HepG2 (cell line): ENCODE measurements around the gene SLC38A3. TPM values are rescaled to one million over a fixed set of nuclear protein-coding genes. Genes with fewer than 3 reads are reported as not detected.

ENCODE experiments used
- GATAD1 ChIP-seq: IDR thresholded peaks from 2 replicates; pipeline ENCODE4 v1.6.1; 2016; ENCODE audit warnings: missing genetic modification reagents, missing compliant biosample characterization
- HOXA7 ChIP-seq: sonication (generic); formaldehyde crosslinking; IDR thresholded peaks from 2 replicates; pipeline ENCODE4 v1.8.1; 2022; ENCODE audit warnings: mild to moderate bottlenecking, missing genetic modification reagents, moderate library complexity
- JDP2 ChIP-seq: sonication (generic); formaldehyde crosslinking; IDR thresholded peaks from 2 replicates; pipeline ENCODE4 v1.8.1; 2022; ENCODE audit warnings: missing genetic modification reagents, borderline replicate concordance
- KLF6 ChIP-seq: IDR thresholded peaks from 2 replicates; pipeline ENCODE4 v1.8.0; 2016; ENCODE audit warnings: missing biosample characterization, missing genetic modification reagents
- MTA1 ChIP-seq: sonication (generic); formaldehyde crosslinking; IDR thresholded peaks from 2 replicates; pipeline ENCODE4 v1.4.0; 2020; ENCODE audit warnings: missing genetic modification reagents, mild to moderate bottlenecking, borderline replicate concordance
- NR0B2 ChIP-seq: sonication (generic); formaldehyde crosslinking; IDR thresholded peaks from 2 replicates; pipeline ENCODE4 v1.4.0; 2020; ENCODE audit warnings: mild to moderate bottlenecking, missing genetic modification reagents
- PBX2 ChIP-seq: IDR thresholded peaks from 2 replicates; pipeline ENCODE4 v1.6.1; 2016; ENCODE audit warnings: control low read depth
- PHB2 ChIP-seq: fragments of 450-650 bp; IDR thresholded peaks from 2 replicates; pipeline ENCODE4 v1.6.1; 2018; ENCODE audit not compliant: partially characterized antibody
- PLRG1 ChIP-seq: fragments of 450-650 bp; conservative IDR thresholded peaks from 2 replicates; pipeline ENCODE4 v1.6.1; 2016
- RBFOX2 ChIP-seq: fragments of 200-400 bp; formaldehyde crosslinking; IDR thresholded peaks from 2 replicates; pipeline ENCODE4 v1.6.1; 2017; ENCODE audit warnings: low read depth, mild to moderate bottlenecking, low read length
- RFX5 ChIP-seq: IDR thresholded peaks from 2 replicates; pipeline ENCODE4 v1.6.1; 2011; ENCODE audit warnings: low read depth, low read length, improper control_type of control experiment
- TEAD2 ChIP-seq: sonication (generic); formaldehyde crosslinking; IDR thresholded peaks from 2 replicates; pipeline ENCODE4 v1.9.0; 2021; ENCODE audit warnings: missing genetic modification reagents
- TEAD3 ChIP-seq: optimal IDR thresholded peaks from 2 replicates; pipeline ENCODE3; 2016; ENCODE audit warnings: borderline replicate concordance
- ZKSCAN1 ChIP-seq: fragments of 150-350 bp; IDR thresholded peaks from 2 replicates; pipeline ENCODE4 v1.6.1; 2014; ENCODE audit warnings: low read length
- ZNF260 ChIP-seq: sonication (generic); formaldehyde crosslinking; IDR thresholded peaks from 2 replicates; pipeline ENCODE4 v1.4.0; 2020; ENCODE audit warnings: missing genetic modification reagents, low read depth, mild to moderate bottlenecking, borderline replicate concordance
- ZNF3 ChIP-seq: IDR thresholded peaks from 2 replicates; pipeline ENCODE4 v1.7.0; 2017; ENCODE audit warnings: inconsistent platforms
- ZNF350 ChIP-seq: sonication (generic); formaldehyde crosslinking; IDR thresholded peaks from 2 replicates; pipeline ENCODE4 v1.4.0; 2020; ENCODE audit warnings: mild to moderate bottlenecking, low read depth, missing genetic modification reagents, borderline replicate concordance
- ZNF362 ChIP-seq: sonication (generic); formaldehyde crosslinking; IDR thresholded peaks from 2 replicates; pipeline ENCODE4 v1.4.0; 2020; ENCODE audit warnings: missing genetic modification reagents, mild to moderate bottlenecking, borderline replicate concordance
- ZNF563 ChIP-seq: sonication (generic); formaldehyde crosslinking; IDR thresholded peaks from 2 replicates; pipeline ENCODE4 v1.8.0; 2022; ENCODE audit warnings: mild to moderate bottlenecking, moderate library complexity, missing genetic modification reagents
- ZNF629 ChIP-seq: sonication (generic); formaldehyde crosslinking; conservative IDR thresholded peaks from 2 replicates; pipeline ENCODE4 v1.5.0; 2020; ENCODE audit warnings: missing genetic modification reagents
- ZSCAN31 ChIP-seq: sonication (generic); formaldehyde crosslinking; IDR thresholded peaks from 2 replicates; pipeline ENCODE4 v1.5.0; 2020; ENCODE audit warnings: low read depth, mild to moderate bottlenecking, missing genetic modification reagents
- polyA plus RNA-seq, 8 experiments: library from polyadenylated mRNA; depleted of rRNA in 3 of 8; stranded (reverse) in 7 of 8; unstranded in 1 of 8; fragments of >200 nt; fragmentation: Illumina TruSeq in 4 of 8; extraction: Trizol in 4 of 8; gene quantifications; 2 replicates each; pipeline versions ENCODE4 v1.2.1 to v1.2.3, GENCODE V29; 2011 to 2016; ENCODE audit warnings: low read depth in 4 of 8, missing spikeins in 1 of 8, mixed read lengths in 1 of 8; ENCODE audit not compliant: insufficient read depth in 1 of 8
- total RNA-seq, 5 experiments: library from RNA; depleted of rRNA; stranded (reverse); fragments of >200 nt; fragmentation: Illumina TruSeq; extraction: Trizol; gene quantifications; 2 replicates each; pipeline ENCODE4 v1.2.3, GENCODE V29; 2016; ENCODE audit warnings: low read depth in 1 of 5
- TF ChIP-seq, protein P1 (sequence below): sonication (generic); formaldehyde crosslinking; conservative IDR thresholded peaks from 2 replicates; pipeline ENCODE4 v1.8.0; 2022; ENCODE audit warnings: low read depth, missing genetic modification reagents
- TF ChIP-seq, protein P2 (sequence below): conservative IDR thresholded peaks from 2 replicates; pipeline ENCODE4 v1.6.1; 2018; ENCODE audit warnings: missing genetic modification reagents

Gene SLC38A3
- total and polyA plus RNA-seq, 2 of the 13 experiments (the other 11 are each of a cell fraction or from before 2014, with no cell fraction given) = 29.8 to 164 TPM

GRCh38 chr3:50260027-50260941 is 55.2 kb downstream of the SLC38A3 start (continued):
- TF ChIP-seq MTA1 (CRISPR knock-in tag) = peak; percentile 45; the same call in 1 of the 2 replicates
- peak; percentile 58; the same call in 1 of the 2 replicates for TF ChIP-seq ZNF350 (CRISPR knock-in tag)
- no peak for TF ChIP-seq ZNF3 (CRISPR knock-in tag)
- TF ChIP-seq, protein P1, sequence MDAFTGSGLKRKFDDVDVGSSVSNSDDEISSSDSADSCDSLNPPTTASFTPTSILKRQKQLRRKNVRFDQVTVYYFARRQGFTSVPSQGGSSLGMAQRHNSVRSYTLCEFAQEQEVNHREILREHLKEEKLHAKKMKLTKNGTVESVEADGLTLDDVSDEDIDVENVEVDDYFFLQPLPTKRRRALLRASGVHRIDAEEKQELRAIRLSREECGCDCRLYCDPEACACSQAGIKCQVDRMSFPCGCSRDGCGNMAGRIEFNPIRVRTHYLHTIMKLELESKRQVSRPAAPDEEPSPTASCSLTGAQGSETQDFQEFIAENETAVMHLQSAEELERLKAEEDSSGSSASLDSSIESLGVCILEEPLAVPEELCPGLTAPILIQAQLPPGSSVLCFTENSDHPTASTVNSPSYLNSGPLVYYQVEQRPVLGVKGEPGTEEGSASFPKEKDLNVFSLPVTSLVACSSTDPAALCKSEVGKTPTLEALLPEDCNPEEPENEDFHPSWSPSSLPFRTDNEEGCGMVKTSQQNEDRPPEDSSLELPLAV (CRISPR knock-in tag) = no peak
- TF ChIP-seq KLF6 (CRISPR knock-in tag) = peak; percentile 85
- TF ChIP-seq RFX5 = no peak
- TF ChIP-seq GATAD1 (CRISPR knock-in tag) = peak; percentile 60; the same call in 1 of the 2 replicates
- no peak for TF ChIP-seq HOXA7 (CRISPR knock-in tag)
- no peak; the same call in 1 of the 2 replicates for TF ChIP-seq JDP2 (CRISPR knock-in tag)
- no peak for TF ChIP-seq TEAD2 (CRISPR knock-in tag)
- no peak for TF ChIP-seq ZNF260
- TF ChIP-seq, protein P2, sequence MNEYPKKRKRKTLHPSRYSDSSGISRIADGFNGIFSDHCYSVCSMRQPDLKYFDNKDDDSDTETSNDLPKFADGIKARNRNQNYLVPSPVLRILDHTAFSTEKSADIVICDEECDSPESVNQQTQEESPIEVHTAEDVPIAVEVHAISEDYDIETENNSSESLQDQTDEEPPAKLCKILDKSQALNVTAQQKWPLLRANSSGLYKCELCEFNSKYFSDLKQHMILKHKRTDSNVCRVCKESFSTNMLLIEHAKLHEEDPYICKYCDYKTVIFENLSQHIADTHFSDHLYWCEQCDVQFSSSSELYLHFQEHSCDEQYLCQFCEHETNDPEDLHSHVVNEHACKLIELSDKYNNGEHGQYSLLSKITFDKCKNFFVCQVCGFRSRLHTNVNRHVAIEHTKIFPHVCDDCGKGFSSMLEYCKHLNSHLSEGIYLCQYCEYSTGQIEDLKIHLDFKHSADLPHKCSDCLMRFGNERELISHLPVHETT (CRISPR knock-in tag) = peak; percentile 95
- no peak; the same call in 1 of the 2 replicates for TF ChIP-seq ZNF362 (CRISPR knock-in tag)
- TF ChIP-seq ZKSCAN1 = peak; percentile 36; the same call in 1 of the 2 replicates
- TF ChIP-seq TEAD3 (CRISPR knock-in tag) = peak; percentile 8
- TF ChIP-seq PLRG1 = no peak
- no peak for TF ChIP-seq NR0B2
- peak; percentile 63; the same call in 1 of the 2 replicates for TF ChIP-seq ZNF563 (CRISPR knock-in tag)
- TF ChIP-seq PHB2 = no peak
- no peak for TF ChIP-seq PBX2 (CRISPR knock-in tag)
- peak; percentile 59; the same call in 1 of the 2 replicates for TF ChIP-seq ZNF629 (CRISPR knock-in tag)
- TF ChIP-seq ZSCAN31 = peak; percentile 94
- peak; percentile 92 for TF ChIP-seq RBFOX2
